Esophagus muscularis mucosa (tissue), 3 donors: Measurements from ENCODE around the gene MYO1C.

Experiments used
- EP300 ChIP-seq: sonication (generic); formaldehyde crosslinking; IDR thresholded peaks from one replicate; pipeline ENCODE4 v1.6.1; 2017; ENCODE audit warnings: antibody characterized with exemption
- POLR2AphosphoS5 ChIP-seq, 2 donors: sonication (generic); formaldehyde crosslinking; IDR thresholded peaks; one replicate each; pipeline ENCODE4 v1.6.1; 2017; ENCODE audit warnings: antibody characterized with exemption in 2 of 2

GRCh38 chr17:1494203-1494602 lies 1.7 kb upstream of the MYO1C start:
- TF ChIP-seq EP300 (no peak), POLR2AphosphoS5 (IDR thresholded peaks at IDR 0.05) (no peak)
